Fibroblast of mammary gland (primary cell): Measurements from ENCODE around the gene DYNC2I2.

ENCODE experiments used
- DNase-seq: peaks from one replicate; pipeline ENCODE4 v3.0.0-alpha.2; 2010; ENCODE audit warnings: low read depth
- H3K4me3 ChIP-seq: 2 replicates; pipeline ENCODE4 v1.5.1; 2011; ENCODE audit warnings: low read depth, mild to moderate bottlenecking, low read length, moderate library complexity; ENCODE audit not compliant: control insufficient read depth
- CTCF ChIP-seq: conservative IDR thresholded peaks from 2 replicates; pipeline ENCODE4 v1.5.1; 2011; ENCODE audit warnings: low read depth, low read length, inconsistent platforms; ENCODE audit not compliant: control insufficient read depth, insufficient read depth

DYNC2I2 gene

GRCh38 chr9:128689820-128690683 lies 33.4 kb upstream of the DYNC2I2 start:
- H3K4me3 ChIP-seq: peak overlapping the region; percentile 97
- no peak for TF ChIP-seq CTCF
- DNase-seq: peak; percentile 36

- DNase-seq: no peak
- H3K4me3 ChIP-seq: peak overlapping the region; percentile 49
These were observed 32.7 kb upstream of the DYNC2I2 start for GRCh38 chr9:128689293-128689774.

GRCh38 chr9:128688501-128689292 lies 32.0 kb upstream of the DYNC2I2 start, which contains the start of gene SET:
Gene SET (plus strand): TSS chr9:128689222. CDS start chr9:128689583, 361 bp downstream.
- peak within 1 kb of the TSS; percentile 97 for H3K4me3 ChIP-seq
- no peak for TF ChIP-seq CTCF
- peak; percentile 86 for DNase-seq

More at GRCh38 chr9:128689293-128689774, 32.7 kb upstream of the DYNC2I2 start:
- no peak for TF ChIP-seq CTCF

GRCh38 chr9:128687453-128687852 lies 30.8 kb upstream of the DYNC2I2 start:
- H3K4me3 ChIP-seq: no peak overlapping the region
- no peak for TF ChIP-seq CTCF
- DNase-seq: no peak

DNA sequence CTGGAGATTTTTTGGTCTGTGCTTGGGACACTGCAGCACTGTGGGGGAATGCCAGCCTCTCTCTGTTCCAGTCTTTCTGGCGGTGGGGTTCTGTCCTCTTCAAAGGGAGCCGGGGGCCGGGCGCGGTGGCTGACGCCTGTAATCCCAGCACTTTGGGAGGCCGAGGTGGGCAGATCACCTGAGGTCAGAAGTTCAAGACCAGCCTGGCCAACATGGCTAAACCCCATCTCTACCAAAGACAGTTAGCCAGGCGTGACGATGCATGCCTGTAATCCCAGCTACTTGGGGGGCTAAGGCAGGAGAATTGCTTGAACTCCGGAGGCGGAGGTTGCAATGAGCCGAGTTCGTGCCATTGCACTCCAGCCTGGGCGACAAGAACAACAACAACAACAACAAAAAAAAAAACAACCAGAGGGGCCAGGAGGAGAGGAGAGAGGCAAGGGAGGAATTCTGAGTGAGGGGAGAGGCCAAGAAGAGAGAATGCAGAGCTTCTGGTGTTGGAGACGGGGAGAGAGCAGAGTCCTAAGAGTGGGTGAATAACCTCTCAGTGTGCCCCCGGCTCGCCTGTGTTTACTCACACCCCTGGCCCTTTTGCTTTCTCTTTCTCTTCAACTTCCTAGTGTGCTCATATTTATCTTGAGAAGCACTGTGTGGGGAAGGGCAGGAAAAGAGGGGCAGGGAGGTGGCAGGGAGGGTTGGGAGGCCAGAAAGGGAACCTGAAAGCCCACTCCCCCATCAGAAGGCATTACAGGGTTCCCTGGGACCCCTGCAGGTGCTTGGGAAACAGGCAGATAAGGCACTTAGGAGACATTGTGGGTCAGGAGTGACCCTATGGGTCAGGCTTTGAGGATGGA lies 29.2 kb upstream of the DYNC2I2 start:
- no peak overlapping the region for H3K4me3 ChIP-seq
- DNase-seq: no peak
- no peak for TF ChIP-seq CTCF
